Esophagus muscularis mucosa (tissue), 4 donors: ENCODE measurements around the gene KANK3. TPM values are rescaled to one million over a fixed set of nuclear protein-coding genes. Genes with fewer than 3 reads are reported as not detected.

Experiments
- DNase-seq: peaks from one replicate; pipeline ENCODE4 v3.0.0-alpha.2; 2017; ENCODE audit errors: extremely low spot score
- H3K27ac ChIP-seq, 4 donors: fragments of 200-600 bp; sonication (generic); replicated peaks in 1 of 4; 1 replicate in 3 of 4; 2 replicates in 1 of 4; pipeline ENCODE4 v1.5.1; 2016 to 2019; ENCODE audit warnings: mild to moderate bottlenecking in 1 of 4
- H3K27me3 ChIP-seq, 4 donors: fragments of 200-600 bp; sonication (generic); one replicate each; pipeline versions ENCODE4 v1.5.1 to v1.6.0; 2016 to 2019
- H3K36me3 ChIP-seq, 4 donors: fragments of 200-600 bp; sonication (generic); one replicate each; pipeline ENCODE4 v1.5.1; 2016 to 2019
- H3K4me1 ChIP-seq, 4 donors: fragments of 200-600 bp; sonication (generic); one replicate each; pipeline ENCODE4 v1.5.1; 2016 to 2019
- H3K4me3 ChIP-seq, 4 donors: fragments of 200-600 bp; sonication (generic); 1 replicate in 2 of 4; 2 replicates in 2 of 4; pipeline ENCODE4 v1.5.1; 2016 to 2019; ENCODE audit warnings: mild to moderate bottlenecking in 4 of 4, moderate library complexity in 1 of 4
- H3K9me3 ChIP-seq, 4 donors: fragments of 200-600 bp; sonication (generic); 1 replicate in 3 of 4; 2 replicates in 1 of 4; pipeline ENCODE4 v1.5.1; 2016 to 2019
- CTCF ChIP-seq, 3 experiments: fragments of 200-600 bp in 2 of 3; fragments of 450-650 bp in 1 of 3; sonication (generic) in 2 of 3; IDR thresholded peaks; one replicate each; pipeline ENCODE4 v1.5.1; 2017 to 2019; ENCODE audit warnings: antibody characterized with exemption in 3 of 3, mild to moderate bottlenecking in 2 of 3, moderate library complexity in 1 of 3
- EP300 ChIP-seq: sonication (generic); formaldehyde crosslinking; IDR thresholded peaks from one replicate; pipeline ENCODE4 v1.6.1; 2017; ENCODE audit warnings: antibody characterized with exemption
- POLR2A ChIP-seq: fragments of 450-650 bp; IDR thresholded peaks from one replicate; pipeline ENCODE4 v1.6.1; 2017; ENCODE audit warnings: antibody characterized with exemption, moderate library complexity, mild to moderate bottlenecking, low read depth
- POLR2AphosphoS5 ChIP-seq, 2 donors: sonication (generic); formaldehyde crosslinking; IDR thresholded peaks; one replicate each; pipeline ENCODE4 v1.6.1; 2017; ENCODE audit warnings: antibody characterized with exemption in 2 of 2
- WGBS: methylation state at CpG from one replicate; pipeline ENCODE4 v1.1.5; 2018; 5-methylcytosine and 5-hydroxymethylcytosine counted together
- intact Hi-C: fragments of 100-400 bp; cut with DNase I; formaldehyde crosslinking; loops from one replicate; pipeline ENCODE4 v1.15.1; 2023
- total RNA-seq, 4 donors: library from RNA; depleted of rRNA; stranded (reverse); fragments of >200 nt; gene quantifications; one replicate each; pipeline versions ENCODE4 v1.1.0 to v1.2.1, GENCODE V29; 2016

Gene KANK3
- total RNA-seq, 4 donors from 2014 or later: 23.7 to 36.0 (median 30.0) TPM

- no peak for DNase-seq
- no peak for TF ChIP-seq POLR2AphosphoS5 (IDR thresholded peaks at IDR 0.05)
- TF ChIP-seq CTCF (IDR thresholded peaks at IDR 0.05): no peak
- no peak for TF ChIP-seq POLR2A
- no peak for TF ChIP-seq EP300
- intact Hi-C loops: no loop called here
- WGBS: 91% methylated on average over 8 of the region's 11 CpGs
- peaks cover 59 to 86% (median 80%) of the 10 kb centered on the region in 4 donors for H3K4me1 ChIP-seq
- H3K36me3 ChIP-seq: peaks cover 0 to 49% (median 6%) of the 10 kb centered on the region in 4 donors
- peaks cover 0 to 14% (median 0%) of the 10 kb centered on the region in 4 donors for H3K27me3 ChIP-seq
- H3K4me3 ChIP-seq: peak overlapping the region in 1 of 4 donors; percentile 71
- H3K9me3 ChIP-seq: no peaks in the 10 kb centered on the region
- H3K27ac ChIP-seq: peak overlapping the region in 1 of 4 donors; percentile 90
These were observed 23.1 kb upstream of the KANK3 start for GRCh38 chr19:8366121-8366581.

GRCh38 chr19:8363803-8364771 is 21.0 kb upstream of the KANK3 start, which contains the start of gene ANGPTL4:
ANGPTL4 (plus strand) TSS chr19:8364155; CDS start chr19:8364322, 167 bp downstream.
- peak in 1 of 3 experiments; percentile 17 for TF ChIP-seq CTCF (IDR thresholded peaks at IDR 0.05)
- peak; percentile 83 for TF ChIP-seq POLR2A
- TF ChIP-seq EP300: no peak
- TF ChIP-seq POLR2AphosphoS5 (IDR thresholded peaks at IDR 0.05): peak; percentile 61 to 93
- Histone ChIP-seq H3K27ac (peak within 1 kb of the TSS; percentile 78 to 90 (median 84)), H3K9me3 (no peaks in the 10 kb centered on the region), H3K27me3 (peaks cover 0 to 14% (median 0%) of the 10 kb centered on the region in 4 donors), H3K4me3 (peak within 1 kb of the TSS; percentile 54 to 71 (median 60)), H3K4me1 (peaks cover 61 to 83% (median 77%) of the 10 kb centered on the region in 4 donors), H3K36me3 (peaks cover 0 to 28% (median 0%) of the 10 kb centered on the region in 4 donors)
- peak; percentile 92 for DNase-seq
- 2% methylated on average over 7 of the region's 81 CpGs for WGBS
- intact Hi-C loops: no loop called here

- H3K4me1 ChIP-seq: peaks cover 50 to 64% (median 57%) of the 10 kb centered on the region in 4 donors
- peak; percentile 98 for DNase-seq
- H3K27me3 ChIP-seq: peaks cover 0 to 14% (median 0%) of the 10 kb centered on the region in 4 donors
- peak overlapping the region in 3 of 4 donors; percentile 8 to 28 (median 11) for H3K4me3 ChIP-seq
- TF ChIP-seq EP300 (peak; percentile 52), CTCF (IDR thresholded peaks at IDR 0.05) (no peak), POLR2AphosphoS5 (IDR thresholded peaks at IDR 0.05) (peak; percentile 91 to 94)
- peaks cover 0 to 15% (median 0%) of the 10 kb centered on the region in 4 donors for H3K36me3 ChIP-seq
- 37% methylated on average over 11 of the region's 12 CpGs for WGBS
- H3K27ac ChIP-seq: peak overlapping the region; percentile 78 to 90 (median 84)
- intact Hi-C loops: no loop called here
- H3K9me3 ChIP-seq: no peaks in the 10 kb centered on the region
These were observed 19.1 kb upstream of the KANK3 start for GRCh38 chr19:8361921-8362793.

GRCh38 chr19:8360196-8360595 is 17.1 kb upstream of the KANK3 start:
- TF ChIP-seq POLR2A: no peak
- no peak for TF ChIP-seq CTCF (IDR thresholded peaks at IDR 0.05)
- no peak for TF ChIP-seq POLR2AphosphoS5 (IDR thresholded peaks at IDR 0.05)
- no peak for TF ChIP-seq EP300
- peaks cover 0 to under 1% (median 0%) of the 10 kb centered on the region in 4 donors for H3K36me3 ChIP-seq
- H3K4me1 ChIP-seq: peaks cover 39 to 52% (median 45%) of the 10 kb centered on the region in 4 donors
- H3K9me3 ChIP-seq: no peaks in the 10 kb centered on the region
- DNase-seq: no peak
- intact Hi-C loops: no loop called here
- peaks cover 0 to 12% (median 0%) of the 10 kb centered on the region in 4 donors for H3K27me3 ChIP-seq
- H3K27ac ChIP-seq: no peak overlapping the region
- H3K4me3 ChIP-seq: no peak overlapping the region
- 90% methylated on average over 8 of the region's 8 CpGs for WGBS
